ENCODE data around the gene IHH.

The IHH gene

DNA sequence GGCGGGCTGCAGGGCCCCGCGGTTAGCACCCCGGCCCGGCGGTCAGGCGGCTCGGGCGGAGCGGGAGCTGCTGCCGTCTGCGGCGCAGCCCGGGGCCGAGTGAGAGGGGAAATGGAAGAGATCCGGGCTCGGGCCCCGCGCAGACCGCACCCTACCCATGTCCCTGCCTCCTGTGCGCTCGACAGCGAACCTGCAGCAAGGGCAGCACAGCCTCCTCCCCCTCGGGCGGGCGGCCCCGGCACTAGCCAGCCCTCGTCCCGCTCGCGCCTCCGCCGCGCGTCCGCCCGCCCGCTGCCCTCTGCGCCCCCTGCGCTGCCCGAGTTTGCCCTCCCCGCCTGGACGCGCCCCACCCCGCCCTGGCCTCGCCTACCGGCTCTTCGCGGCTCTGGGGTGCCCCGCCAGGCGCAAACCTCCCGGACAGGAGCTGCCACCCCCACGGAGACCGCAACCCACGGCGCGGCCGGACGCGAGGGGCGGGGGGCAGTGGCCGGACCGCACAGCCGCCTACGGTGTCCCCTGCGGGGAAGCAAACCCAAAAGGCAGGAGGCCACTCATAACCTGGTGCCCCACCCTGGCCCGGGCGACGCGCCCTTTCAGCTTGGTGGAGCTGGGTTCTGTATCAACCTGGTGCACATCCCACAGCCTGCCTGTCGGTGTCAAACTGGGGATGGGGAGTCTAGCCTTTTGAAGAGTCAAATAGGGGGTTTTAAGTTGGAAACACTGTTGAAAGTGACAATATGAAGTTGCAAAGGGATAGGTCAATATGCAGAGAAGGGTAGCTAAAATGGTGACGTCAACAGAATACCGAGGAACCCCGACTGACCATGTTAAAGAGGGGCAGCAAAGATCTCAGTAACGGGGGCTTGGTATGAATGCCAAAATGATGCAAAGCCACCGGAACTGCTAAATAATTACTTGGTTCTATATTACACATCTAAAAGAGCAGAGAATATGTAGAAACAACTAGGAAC is at the start of gene IHH:
TSS of gene IHH (minus strand) at position 101 of the 971 bp plus-strand sequence. CDS start 454 bp downstream, outside the sequence.
- H3K27ac ChIP-seq = no peak within 1 kb of the TSS
- DNase-seq (ENCODE audit: low spot score) = no peak
- TF ChIP-seq, protein P1, sequence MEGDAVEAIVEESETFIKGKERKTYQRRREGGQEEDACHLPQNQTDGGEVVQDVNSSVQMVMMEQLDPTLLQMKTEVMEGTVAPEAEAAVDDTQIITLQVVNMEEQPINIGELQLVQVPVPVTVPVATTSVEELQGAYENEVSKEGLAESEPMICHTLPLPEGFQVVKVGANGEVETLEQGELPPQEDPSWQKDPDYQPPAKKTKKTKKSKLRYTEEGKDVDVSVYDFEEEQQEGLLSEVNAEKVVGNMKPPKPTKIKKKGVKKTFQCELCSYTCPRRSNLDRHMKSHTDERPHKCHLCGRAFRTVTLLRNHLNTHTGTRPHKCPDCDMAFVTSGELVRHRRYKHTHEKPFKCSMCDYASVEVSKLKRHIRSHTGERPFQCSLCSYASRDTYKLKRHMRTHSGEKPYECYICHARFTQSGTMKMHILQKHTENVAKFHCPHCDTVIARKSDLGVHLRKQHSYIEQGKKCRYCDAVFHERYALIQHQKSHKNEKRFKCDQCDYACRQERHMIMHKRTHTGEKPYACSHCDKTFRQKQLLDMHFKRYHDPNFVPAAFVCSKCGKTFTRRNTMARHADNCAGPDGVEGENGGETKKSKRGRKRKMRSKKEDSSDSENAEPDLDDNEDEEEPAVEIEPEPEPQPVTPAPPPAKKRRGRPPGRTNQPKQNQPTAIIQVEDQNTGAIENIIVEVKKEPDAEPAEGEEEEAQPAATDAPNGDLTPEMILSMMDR (IDR thresholded peaks at IDR 0.05) = no peak

GRCh38 chr2:219109471-219109870 is 48.8 kb upstream of the IHH start:
- TF ChIP-seq, protein P1 (IDR thresholded peaks at IDR 0.05) = no peak
- Histone ChIP-seq H3K27ac (no peak overlapping the region), H3K4me3 (no peak overlapping the region)
- DNase-seq (ENCODE audit: low spot score) = no peak

More for the DNA sequence above, at the start of gene IHH:
- peak within 1 kb of the TSS; percentile 64 for H3K4me3 ChIP-seq

DNA sequence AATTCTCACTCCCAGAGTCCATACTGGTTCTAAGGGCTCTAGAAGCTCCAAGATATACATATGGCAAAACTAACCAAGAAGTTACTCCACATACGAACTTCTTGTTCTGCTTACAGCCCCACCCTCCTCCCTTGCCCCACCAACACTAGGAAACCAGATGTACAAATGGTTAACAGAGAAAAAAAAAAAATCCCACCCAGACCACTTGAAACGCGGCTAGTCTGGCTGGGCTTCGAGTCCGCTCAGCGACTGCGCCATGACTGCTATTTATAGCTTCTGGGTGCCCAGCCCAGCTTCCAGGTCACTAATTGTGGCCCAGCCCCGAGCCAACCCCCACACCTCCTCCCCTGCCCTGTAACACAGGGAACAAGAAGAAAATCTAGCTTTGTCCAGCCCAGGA is 47.0 kb upstream of the IHH start:
- no peak overlapping the region for H3K4me3 ChIP-seq
- DNase-seq (ENCODE audit: low spot score) = no peak
- TF ChIP-seq, protein P1 (IDR thresholded peaks at IDR 0.05) = no peak
- H3K27ac ChIP-seq = no peak overlapping the region

GRCh38 chr2:219106251-219106650 is 45.5 kb upstream of the IHH start:
- TF ChIP-seq, protein P1 (IDR thresholded peaks at IDR 0.05) = no peak
- Histone ChIP-seq H3K27ac (no peak overlapping the region), H3K4me3 (no peak overlapping the region)
- DNase-seq (ENCODE audit: low spot score) = no peak

DNA sequence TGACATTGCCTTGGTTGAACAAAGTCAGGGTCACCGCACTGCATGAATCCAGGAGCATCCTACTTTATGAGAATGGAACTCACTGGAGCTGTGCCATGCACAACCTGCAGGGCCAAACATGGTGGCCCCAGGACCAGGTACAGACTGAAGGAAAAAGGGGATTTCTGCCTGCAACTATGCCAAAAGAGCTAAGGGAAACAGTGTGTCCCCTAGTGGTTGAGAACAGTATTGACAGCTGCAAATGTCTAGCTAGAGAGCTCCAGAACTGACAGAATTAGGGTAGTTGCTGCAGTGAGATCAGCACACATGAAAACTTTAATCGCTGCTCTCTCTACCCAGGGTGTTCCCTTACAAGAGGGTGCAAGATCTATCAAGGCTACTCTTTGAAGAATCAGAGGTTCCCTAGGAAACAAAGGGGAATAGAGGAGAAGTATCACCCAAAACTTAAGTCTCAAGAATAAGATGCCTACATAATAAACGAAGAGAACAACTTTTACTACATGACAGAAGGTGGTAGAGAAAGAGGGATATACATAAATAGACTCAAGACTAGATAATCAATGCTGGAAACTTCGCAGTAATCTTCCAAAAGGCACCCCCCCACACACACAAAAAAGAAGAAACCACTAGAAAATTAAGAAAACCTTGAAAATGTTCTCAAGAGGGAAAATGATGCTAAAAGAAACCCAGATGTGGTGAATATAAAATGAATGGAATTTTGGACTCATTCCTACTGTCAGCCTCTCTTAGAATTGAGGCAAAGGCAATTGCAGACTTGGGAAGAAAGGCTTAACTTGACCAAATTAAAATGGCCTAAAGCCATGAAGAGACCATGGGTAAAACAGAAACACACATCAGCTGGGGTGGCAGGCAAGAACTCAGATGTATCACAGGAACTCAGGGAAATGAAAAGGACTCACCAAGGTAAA is 43.6 kb upstream of the IHH start:
- Histone ChIP-seq H3K27ac (no peak overlapping the region), H3K4me3 (no peak overlapping the region)
- TF ChIP-seq, protein P1 (IDR thresholded peaks at IDR 0.05) = peak; percentile 34
- DNase-seq (ENCODE audit: low spot score) = no peak

GRCh38 chr2:219099329-219099728 is 38.6 kb upstream of the IHH start:
- no peak for DNase-seq (ENCODE audit: low spot score)
- H3K4me3 ChIP-seq = no peak overlapping the region
- no peak overlapping the region for H3K27ac ChIP-seq
- TF ChIP-seq, protein P1 (IDR thresholded peaks at IDR 0.05) = no peak
